ENCODE data around the gene GBP4. TPM values are rescaled to one million over a fixed set of nuclear protein-coding genes. Genes with fewer than 3 reads are reported as not detected.

GBP4 gene
- total and polyA plus RNA-seq, 10 donors: 14.5 to 63.5 (median 34.3) TPM

DNA sequence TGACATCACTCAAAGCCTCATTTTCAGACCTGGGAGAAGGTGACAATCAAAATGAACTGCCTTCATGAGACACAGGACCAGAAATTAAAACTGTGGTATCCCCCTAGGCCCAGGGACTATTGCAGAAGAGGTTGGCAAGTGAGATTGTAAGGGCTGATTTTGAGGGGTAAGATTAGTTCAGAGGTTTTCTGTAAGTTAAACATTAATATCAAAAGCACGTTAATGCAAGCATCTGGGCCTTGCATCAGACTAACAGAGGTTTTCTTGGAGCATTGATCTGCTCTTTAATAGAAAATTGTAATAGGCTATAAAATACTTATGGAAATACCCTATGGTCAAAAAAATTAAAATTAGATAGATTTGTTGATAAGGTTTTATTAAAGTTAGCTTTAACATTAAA is 14.6 kb upstream of the GBP4 start:
- no peaks in the 10 kb centered on the region for H3K36me3 ChIP-seq
- 91 to 97% (median 93%) methylated on average over 1 of the region's 1 CpG for WGBS, 5 donors
- H3K4me3 ChIP-seq: no peak overlapping the region
- TF ChIP-seq POLR2AphosphoS5 (IDR thresholded peaks at IDR 0.05): no peak
- TF ChIP-seq POLR2A (IDR thresholded peaks at IDR 0.05): no peak
- TF ChIP-seq, protein P1, sequence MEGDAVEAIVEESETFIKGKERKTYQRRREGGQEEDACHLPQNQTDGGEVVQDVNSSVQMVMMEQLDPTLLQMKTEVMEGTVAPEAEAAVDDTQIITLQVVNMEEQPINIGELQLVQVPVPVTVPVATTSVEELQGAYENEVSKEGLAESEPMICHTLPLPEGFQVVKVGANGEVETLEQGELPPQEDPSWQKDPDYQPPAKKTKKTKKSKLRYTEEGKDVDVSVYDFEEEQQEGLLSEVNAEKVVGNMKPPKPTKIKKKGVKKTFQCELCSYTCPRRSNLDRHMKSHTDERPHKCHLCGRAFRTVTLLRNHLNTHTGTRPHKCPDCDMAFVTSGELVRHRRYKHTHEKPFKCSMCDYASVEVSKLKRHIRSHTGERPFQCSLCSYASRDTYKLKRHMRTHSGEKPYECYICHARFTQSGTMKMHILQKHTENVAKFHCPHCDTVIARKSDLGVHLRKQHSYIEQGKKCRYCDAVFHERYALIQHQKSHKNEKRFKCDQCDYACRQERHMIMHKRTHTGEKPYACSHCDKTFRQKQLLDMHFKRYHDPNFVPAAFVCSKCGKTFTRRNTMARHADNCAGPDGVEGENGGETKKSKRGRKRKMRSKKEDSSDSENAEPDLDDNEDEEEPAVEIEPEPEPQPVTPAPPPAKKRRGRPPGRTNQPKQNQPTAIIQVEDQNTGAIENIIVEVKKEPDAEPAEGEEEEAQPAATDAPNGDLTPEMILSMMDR (IDR thresholded peaks at IDR 0.05 in 8 of 11, conservative IDR thresholded peaks at IDR 0.05 in 3 of 11): no peak
- intact Hi-C loops (cut with DNase I; ENCODE audit: low total_unique reads): no loop called here
- no peaks in the 10 kb centered on the region for H3K4me1 ChIP-seq
- no peaks in the 10 kb centered on the region for H3K27me3 ChIP-seq (replicated peaks in 1 of 7)
- peaks cover 0 to 40% (median 25%) of the 10 kb centered on the region in 8 donors for H3K9me3 ChIP-seq
- no peak for DNase-seq
- H3K27ac ChIP-seq: no peak overlapping the region

DNA sequence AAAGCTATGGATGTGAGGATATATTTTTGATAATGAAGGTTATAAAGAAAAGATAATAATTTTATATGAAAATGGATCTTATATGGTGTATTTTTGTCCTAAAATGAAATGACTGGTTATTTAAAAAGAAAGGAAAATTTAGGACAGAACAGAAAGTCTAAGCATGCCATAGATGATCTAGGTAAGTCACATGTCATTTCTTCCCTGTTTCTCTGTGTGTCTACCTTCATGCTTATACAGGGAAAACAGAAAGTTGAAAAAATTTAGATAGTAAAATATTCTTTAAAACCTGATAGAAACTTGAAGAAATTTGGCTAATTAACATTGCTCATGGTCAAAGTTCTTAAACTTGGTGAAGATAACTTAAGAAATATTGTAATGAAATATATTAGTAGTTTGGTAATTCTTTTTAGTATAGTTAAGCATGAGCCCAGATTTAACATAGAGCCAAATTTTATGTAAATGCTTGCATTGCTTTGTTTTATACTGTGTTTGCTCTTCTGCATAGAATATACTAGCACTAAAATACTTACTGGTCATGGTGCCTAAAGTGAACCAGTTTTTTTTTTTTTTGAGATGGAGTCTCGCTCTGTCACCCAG is 12.4 kb upstream of the GBP4 start:
- TF ChIP-seq POLR2A (IDR thresholded peaks at IDR 0.05): no peak
- TF ChIP-seq, protein P1 (IDR thresholded peaks at IDR 0.05 in 8 of 11, conservative IDR thresholded peaks at IDR 0.05 in 3 of 11): no peak
- TF ChIP-seq POLR2AphosphoS5 (IDR thresholded peaks at IDR 0.05): no peak

DNA sequence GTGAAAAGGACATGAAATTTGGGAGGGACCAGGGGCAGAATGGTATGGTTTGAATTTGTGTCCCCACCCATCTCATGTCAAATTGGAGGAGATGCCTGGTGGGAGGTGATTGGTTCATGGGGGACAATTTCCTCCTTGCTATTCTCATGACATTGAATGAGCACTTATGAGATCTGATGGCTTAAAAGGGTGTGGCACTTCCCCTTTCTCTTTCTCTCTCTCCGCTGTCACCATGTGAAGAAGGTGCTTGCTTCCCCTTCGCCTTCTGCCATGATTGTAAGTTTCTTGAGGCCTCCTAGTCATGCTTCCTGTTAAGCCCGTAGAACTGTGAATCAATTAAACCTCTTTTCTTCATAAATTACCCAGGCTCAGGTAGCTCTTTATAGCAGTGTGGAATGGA is 7.6 kb upstream of the GBP4 start:
- no peaks in the 10 kb centered on the region for H3K27me3 ChIP-seq (replicated peaks in 1 of 7)
- intact Hi-C loops (cut with DNase I; ENCODE audit: low total_unique reads): loop anchor here (10.0 kb wide), 1 partner anchor 48 kb away; no protein-coding TSS in a partner anchor
- 67 to 79% (median 70%) methylated on average over 3 of the region's 3 CpGs for WGBS, 5 donors
- TF ChIP-seq, protein P1 (IDR thresholded peaks at IDR 0.05 in 8 of 11, conservative IDR thresholded peaks at IDR 0.05 in 3 of 11): no peak
- TF ChIP-seq POLR2AphosphoS5 (IDR thresholded peaks at IDR 0.05) (no peak), POLR2A (IDR thresholded peaks at IDR 0.05) (no peak)
- H3K36me3 ChIP-seq: peaks cover 0 to 12% (median 0%) of the 10 kb centered on the region in 6 donors
- H3K27ac ChIP-seq: no peak overlapping the region
- peaks cover 0 to 13% (median 2%) of the 10 kb centered on the region in 6 donors for H3K4me1 ChIP-seq
- H3K9me3 ChIP-seq: peaks cover 0 to 52% (median 33%) of the 10 kb centered on the region in 8 donors
- no peak overlapping the region for H3K4me3 ChIP-seq
- DNase-seq: no peak

More for the DNA sequence above, 12.4 kb upstream of the GBP4 start:
- WGBS, 5 donors: 94 to 100% (median 95%) methylated on average over 1 of the region's 1 CpG
- Histone ChIP-seq H3K9me3 (peaks cover 0 to 42% (median 21%) of the 10 kb centered on the region in 8 donors), H3K27me3 (replicated peaks in 1 of 7) (no peaks in the 10 kb centered on the region), H3K27ac (no peak overlapping the region), H3K36me3 (no peaks in the 10 kb centered on the region), H3K4me3 (no peak overlapping the region), H3K4me1 (no peaks in the 10 kb centered on the region)
- intact Hi-C loops (cut with DNase I; ENCODE audit: low total_unique reads): no loop called here
- DNase-seq: no peak

DNA sequence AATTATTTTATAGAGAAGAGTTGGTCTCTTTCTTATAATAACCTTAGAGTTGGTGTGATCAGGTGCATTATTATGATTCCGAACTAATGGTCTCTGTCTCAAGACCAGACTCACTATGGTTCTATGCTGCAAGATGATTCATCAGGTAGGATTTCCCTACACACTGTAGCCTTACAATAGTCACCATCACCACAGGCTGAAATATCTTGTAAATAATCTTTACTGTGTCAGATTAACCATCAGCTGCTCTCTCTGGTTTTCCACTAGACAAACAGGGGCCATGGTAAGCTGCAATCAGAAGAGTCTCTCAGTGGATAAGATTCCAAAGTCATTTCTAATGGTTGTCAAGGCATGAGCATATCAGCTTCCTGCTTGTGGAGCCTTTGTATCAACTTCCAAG is 4.4 kb upstream of the GBP4 start:
- Histone ChIP-seq H3K4me3 (no peak overlapping the region), H3K36me3 (peaks cover 0 to 12% (median 0%) of the 10 kb centered on the region in 6 donors), H3K27ac (no peak overlapping the region), H3K9me3 (peaks cover 0 to 32% (median 19%) of the 10 kb centered on the region in 8 donors), H3K27me3 (replicated peaks in 1 of 7) (no peaks in the 10 kb centered on the region), H3K4me1 (peaks cover 15 to 37% (median 20%) of the 10 kb centered on the region in 6 donors)
- WGBS, 5 donors: 92 to 97% (median 95%) methylated on average over 1 of the region's 1 CpG
- TF ChIP-seq POLR2AphosphoS5 (IDR thresholded peaks at IDR 0.05) (no peak), POLR2A (IDR thresholded peaks at IDR 0.05) (no peak)
- TF ChIP-seq, protein P1 (IDR thresholded peaks at IDR 0.05 in 8 of 11, conservative IDR thresholded peaks at IDR 0.05 in 3 of 11): no peak
- intact Hi-C loops (cut with DNase I; ENCODE audit: low total_unique reads): loop anchor here (10.0 kb wide), 1 partner anchor 52 kb away; no protein-coding TSS in a partner anchor
- DNase-seq: no peak

All from spleen (tissue), 11 donors.